ENCODE measurements around the gene ABHD2. TPM values are rescaled to one million over a fixed set of nuclear protein-coding genes. Genes with fewer than 3 reads are reported as not detected.
"Not testable (repeated sequence)": the region's sequence is repeated elsewhere in the genome, so short reads cannot be mapped to it uniquely, and the experiment has no call there.

The ABHD2 gene
- total RNA-seq, 1 donor from 2014 or later, result 69.9 TPM

- intact Hi-C loops (cut with DNase I), result no loop called here
- ATAC-seq, result no peak
- no peak for DNase-seq (ENCODE audit: missing footprints)
These were observed 40.3 kb downstream of the ABHD2 start for GRCh38 chr15:89128320-89129122.

GRCh38 chr15:89129123-89129815, 41.0 kb downstream of the ABHD2 start:
- intact Hi-C loops (cut with DNase I), result no loop called here
- no peak for DNase-seq (ENCODE audit: missing footprints)
- no peak for ATAC-seq

- intact Hi-C loops (cut with DNase I), result no loop called here
- DNase-seq (ENCODE audit: missing footprints) (no peak), ATAC-seq (no peak)
These were observed 41.5 kb downstream of the ABHD2 start for GRCh38 chr15:89129816-89130134.

DNA sequence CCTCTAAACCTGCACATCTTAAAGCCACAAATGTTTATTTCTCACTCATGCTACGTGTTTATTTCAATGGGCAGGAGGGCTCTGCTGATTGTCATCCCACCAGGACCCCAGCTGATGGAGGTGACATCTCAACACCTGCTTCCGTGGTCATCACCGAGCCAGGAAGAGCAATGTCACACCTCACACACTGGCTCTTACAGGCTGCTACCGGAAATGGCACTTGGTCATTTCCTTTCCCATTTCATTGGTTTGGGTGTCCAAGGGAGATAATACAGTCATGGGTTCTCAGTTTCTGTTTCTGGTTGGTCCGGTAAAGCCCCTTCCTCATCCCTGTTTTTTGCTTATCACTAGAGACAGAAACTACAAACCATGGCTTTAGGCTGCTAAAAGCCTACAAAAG, 41.9 kb downstream of the ABHD2 start:
- ATAC-seq (no peak), DNase-seq (ENCODE audit: missing footprints) (no peak)
- intact Hi-C loops (cut with DNase I), result no loop called here

DNA sequence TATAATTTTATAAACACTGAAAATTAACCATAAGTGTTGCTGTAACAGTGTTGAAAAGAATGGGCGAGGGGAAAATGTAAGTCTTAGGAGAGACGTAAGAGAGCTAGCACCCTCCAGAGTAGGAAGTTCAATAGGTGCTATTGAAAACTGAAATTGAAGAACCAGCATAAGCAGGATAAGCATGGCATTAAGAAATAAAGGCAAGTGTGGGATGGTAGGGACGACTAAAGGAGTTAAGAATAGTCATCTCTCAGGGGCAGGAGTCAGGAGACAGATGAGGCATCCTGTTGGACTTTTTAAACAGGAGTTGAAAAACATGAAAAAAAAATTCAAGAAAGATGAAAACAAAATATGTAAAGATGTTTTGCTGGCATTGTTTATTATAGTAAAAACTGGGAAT, 43.5 kb downstream of the ABHD2 start:
- ATAC-seq, result no peak
- intact Hi-C loops (cut with DNase I), result no loop called here

DNA sequence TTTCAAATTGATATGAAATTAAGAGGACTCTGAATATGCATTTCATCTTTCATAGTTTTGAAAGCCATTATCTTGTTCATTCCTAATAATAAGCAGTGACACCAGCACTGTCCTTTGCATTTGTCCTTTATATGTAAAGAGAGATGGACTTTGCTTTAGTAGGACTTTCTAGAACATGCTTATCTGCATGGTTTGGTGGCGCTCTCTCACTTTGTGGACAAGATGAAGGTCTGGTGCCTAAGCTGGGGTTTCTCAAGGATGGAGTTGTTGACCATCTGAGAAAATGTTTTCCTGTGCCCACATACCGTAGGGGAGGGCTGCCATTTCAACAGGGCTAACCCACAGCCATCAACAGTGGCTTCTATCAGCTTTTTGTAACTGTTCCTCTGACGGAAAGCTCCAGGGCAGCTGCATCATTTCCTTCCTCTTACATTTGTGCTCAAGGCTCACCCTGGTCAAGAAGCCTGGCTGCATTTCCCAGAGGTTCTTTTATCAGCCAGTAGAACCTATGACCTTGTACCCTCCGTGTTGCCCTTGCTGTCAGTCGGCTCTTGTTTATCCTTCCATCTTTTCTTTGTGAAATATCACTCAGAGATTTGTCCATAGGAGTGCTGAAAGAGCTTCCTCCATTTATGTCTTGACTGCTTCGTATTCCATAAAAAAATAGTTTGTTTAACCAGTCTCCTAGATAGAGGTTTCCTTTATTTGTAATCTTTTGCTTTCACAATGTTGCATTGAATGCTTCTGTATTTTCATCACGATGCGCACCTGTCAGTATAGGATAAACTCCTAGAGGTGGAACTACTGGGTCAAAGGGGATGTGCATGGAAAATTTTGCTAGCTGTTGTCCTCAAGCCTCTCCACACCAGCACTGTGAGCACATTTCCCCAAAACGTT, 44.6 kb downstream of the ABHD2 start:
- intact Hi-C loops (cut with DNase I), result no loop called here
- no peak for ATAC-seq
- peak; percentile 66 for DNase-seq (ENCODE audit: missing footprints)

More for the DNA sequence above, 43.5 kb downstream of the ABHD2 start:
- DNase-seq (ENCODE audit: missing footprints), result no peak

- DNase-seq (ENCODE audit: missing footprints), result not testable (repeated sequence)
- peak; percentile 12 for ATAC-seq
- intact Hi-C loops (cut with DNase I), result loop anchor here (2.0 to 5.0 kb wide), 2 partner anchors 37 to 45 kb away; no protein-coding TSS in a partner anchor
These were observed 47.3 kb downstream of the ABHD2 start for GRCh38 chr15:89135387-89136077.

- peak; percentile 45 for ATAC-seq
- DNase-seq (ENCODE audit: missing footprints), result no peak
- intact Hi-C loops (cut with DNase I), result loop anchor here (2.0 to 5.0 kb wide), 2 partner anchors 36 to 45 kb away; no protein-coding TSS in a partner anchor
These were observed 48.0 kb downstream of the ABHD2 start for GRCh38 chr15:89136078-89136806.

- DNase-seq (ENCODE audit: missing footprints) (no peak), ATAC-seq (peak; percentile 93)
- intact Hi-C loops (cut with DNase I), result loop anchor here (2.0 to 5.0 kb wide), 2 partner anchors 35 to 46 kb away; no protein-coding TSS in a partner anchor
These were observed 48.8 kb downstream of the ABHD2 start for GRCh38 chr15:89136818-89137772.

DNA sequence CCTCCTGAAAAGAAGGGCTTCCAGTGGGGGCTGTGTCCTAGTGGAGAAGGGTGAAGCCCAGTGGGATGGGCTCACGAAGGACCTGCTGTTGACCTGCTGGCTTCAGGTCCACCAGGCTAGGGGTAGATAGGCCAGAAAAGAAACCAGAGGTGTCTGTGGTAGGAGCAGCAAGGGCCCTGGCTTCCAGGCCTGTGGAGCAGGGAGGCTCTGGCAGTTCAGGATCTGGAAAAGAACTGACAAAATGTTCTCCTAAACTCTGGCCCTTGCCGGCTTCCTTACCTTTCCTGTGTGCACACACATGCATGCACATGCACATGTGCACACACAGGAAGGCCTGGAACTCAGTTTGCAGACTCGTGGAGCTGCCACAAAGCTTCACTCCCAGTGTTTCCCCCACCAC, 49.7 kb downstream of the ABHD2 start:
- intact Hi-C loops (cut with DNase I), result loop anchor here (2.0 to 5.0 kb wide), 2 partner anchors 34 to 47 kb away; no protein-coding TSS in a partner anchor
- no peak for ATAC-seq
- no peak for DNase-seq (ENCODE audit: missing footprints)

- intact Hi-C loops (cut with DNase I), result loop anchor here (5.0 kb wide), 1 partner anchor 33 kb away; no protein-coding TSS in a partner anchor
- ATAC-seq (no peak), DNase-seq (ENCODE audit: missing footprints) (no peak)
These were observed 50.9 kb downstream of the ABHD2 start for GRCh38 chr15:89138999-89139612.

GRCh38 chr15:89139613-89140499, 51.6 kb downstream of the ABHD2 start:
- DNase-seq (ENCODE audit: missing footprints) (no peak), ATAC-seq (peak; percentile 24)
- intact Hi-C loops (cut with DNase I), result loop anchor here (5.0 kb wide), 2 partner anchors 32 to 83 kb away; no protein-coding TSS in a partner anchor

DNA sequence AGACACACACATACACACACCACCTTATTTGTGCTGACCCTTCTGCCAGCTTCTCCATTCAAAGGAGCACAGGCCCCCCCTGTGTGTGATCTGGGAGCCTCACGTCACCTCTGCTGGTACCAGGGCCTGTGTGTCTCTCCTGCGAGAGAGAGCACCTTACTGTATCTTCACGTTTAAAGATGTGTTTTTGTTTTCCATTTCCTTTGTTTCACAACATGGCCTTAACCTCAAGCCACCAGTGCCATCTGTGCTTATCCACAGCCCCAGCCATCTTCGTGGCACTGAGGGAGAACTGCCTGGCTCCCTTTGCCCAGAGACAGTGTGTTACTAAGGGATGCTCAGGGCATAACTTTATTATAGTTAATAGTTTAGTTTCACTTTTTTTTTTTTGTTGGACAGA, 52.3 kb downstream of the ABHD2 start:
- intact Hi-C loops (cut with DNase I), result loop anchor here (5.0 kb wide), 1 partner anchor 83 kb away; no protein-coding TSS in a partner anchor
- no peak for DNase-seq (ENCODE audit: missing footprints)

DNA sequence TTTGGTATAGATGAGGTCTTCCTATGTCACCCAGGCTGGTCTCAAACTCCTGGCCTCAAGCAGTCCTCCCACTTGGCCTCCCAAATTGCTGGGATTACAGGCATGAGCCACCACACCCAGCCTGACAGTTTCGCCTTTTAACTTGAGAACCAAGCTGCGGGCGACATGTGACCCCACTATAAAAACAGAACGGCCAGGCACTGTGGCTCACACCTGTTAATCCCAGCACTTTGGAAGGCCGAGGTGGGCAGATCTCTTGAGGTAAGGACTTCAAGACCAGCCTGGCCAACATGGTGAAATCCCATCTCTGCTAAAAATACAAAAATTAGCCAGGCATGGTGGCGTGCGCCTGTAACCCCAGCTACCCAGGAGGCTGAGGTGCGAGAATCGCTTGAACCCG, 52.9 kb downstream of the ABHD2 start:
- ATAC-seq; DNase-seq (ENCODE audit: missing footprints): not testable (repeated sequence)
- intact Hi-C loops (cut with DNase I), result loop anchor here (5.0 kb wide), 1 partner anchor 84 kb away; no protein-coding TSS in a partner anchor

More for the DNA sequence above, 52.3 kb downstream of the ABHD2 start:
- no peak for ATAC-seq

DNA sequence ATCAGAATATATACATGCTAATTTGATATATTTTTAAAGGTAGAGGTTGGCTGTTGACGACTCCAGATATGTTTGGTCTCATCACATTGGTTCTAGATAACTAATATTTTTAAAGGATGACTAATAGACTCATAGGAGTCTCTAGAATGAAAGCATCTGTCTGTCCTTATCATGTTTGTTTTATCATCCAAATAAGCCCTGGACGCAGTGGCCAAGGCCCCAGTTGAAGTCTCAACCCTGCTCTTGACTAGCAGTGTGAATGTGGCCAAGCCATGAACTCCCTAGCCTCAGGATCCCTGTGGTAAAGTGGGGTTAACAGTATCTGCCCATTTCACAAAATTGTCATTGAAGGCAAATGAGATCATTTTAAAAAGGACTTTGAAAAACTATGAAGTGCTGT, 53.6 kb downstream of the ABHD2 start:
- ATAC-seq, result no peak
- DNase-seq (ENCODE audit: missing footprints), result no peak
- intact Hi-C loops (cut with DNase I), result loop anchor here (5.0 kb wide), 1 partner anchor 85 kb away; no protein-coding TSS in a partner anchor
